K562 (cell line): ENCODE data around the gene LY6G6C. TPM values are rescaled to one million over a fixed set of nuclear protein-coding genes. Genes with fewer than 3 reads are reported as not detected.
A peak's percentile ranks its signal among the peaks of the same experiment; 100 is the strongest.

Experiments
- ATAC-seq: fragments of 200-7000 bp; cut with Tn5 transposase; 3 replicates; pipeline ENCODE4 v1.9.1; 2020; ENCODE audit warnings: moderate library complexity
- BruUV-seq: library from RNA; stranded (reverse); fragments of 400-500 nt; replicated peaks from 2 replicates; lab custom pipeline; 2021; lab: Mats Ljungman, UMichigan
- CTCF ChIA-PET: fragments of 300-600 bp; formaldehyde crosslinking; extraction: SDS; loops from one replicate; lab custom pipeline; 2021; ENCODE audit warnings: low intra/inter-chr PET ratio; lab: Yijun Ruan, JAX
- POLR2A ChIA-PET: fragments of 300-600, 350-650 bp; sonication (Branson Sonifier 250); formaldehyde crosslinking; extraction: SDS; loops from one replicate; lab custom pipeline; 2021; ENCODE audit warnings: antibody characterized with exemption, inconsistent platforms; lab: Yijun Ruan, JAX
- DNase-seq, 4 experiments: peaks; one replicate each; pipeline versions ENCODE4 v3.0.0 to v3.0.0-alpha.2; 2011 to 2018; ENCODE audit warnings: low spot score in 3 of 4, mixed read lengths in 3 of 4; ENCODE audit errors: extremely low read depth in 1 of 4
- FAIRE-seq: peaks from 2 replicates; lab custom pipeline; 2011; peaks lifted over from hg19 to GRCh38; lab: Jason Lieb, UNC
- H2AFZ ChIP-seq: 2 replicates; pipeline ENCODE4 v1.6.0; 2011; ENCODE audit warnings: low read depth, low read length, control low read depth, inconsistent platforms
- H3K27ac ChIP-seq: fragments of 200-600 bp; 3 replicates; pipeline ENCODE4 v1.8.0; 2011; ENCODE audit warnings: low read depth, mild to moderate bottlenecking, control low read depth, inconsistent platforms, low read length, moderate library complexity, mixed read lengths; ENCODE audit errors: extremely low read depth
- H3K27me3 ChIP-seq, 2 experiments: fragments of 300-600 bp in 1 of 2; 2 replicates in 1 of 2; 3 replicates in 1 of 2; pipeline versions ENCODE4 v1.6.0 to v1.8.0; 2011; ENCODE audit warnings: inconsistent platforms in 2 of 2, low read length in 2 of 2, mild to moderate bottlenecking in 1 of 2, mixed read lengths in 1 of 2, moderate library complexity in 1 of 2; ENCODE audit not compliant: control insufficient read depth in 2 of 2, insufficient read depth in 2 of 2
- H3K36me3 ChIP-seq: fragments of 300-600 bp; 3 replicates; pipeline ENCODE4 v1.8.0; 2011; ENCODE audit warnings: mild to moderate bottlenecking, low read length, inconsistent platforms; ENCODE audit not compliant: control insufficient read depth, insufficient read depth
- H3K4me1 ChIP-seq, 2 experiments: fragments of 200-600 bp in 1 of 2; replicated peaks in 1 of 2; 2 replicates in 1 of 2; 3 replicates in 1 of 2; pipeline versions ENCODE4 v1.5.1 to v1.8.0; 2011; ENCODE audit warnings: inconsistent platforms in 2 of 2, low read length in 2 of 2, mild to moderate bottlenecking in 1 of 2, mixed read lengths in 1 of 2, moderate library complexity in 1 of 2; ENCODE audit not compliant: control insufficient read depth in 2 of 2, insufficient read depth in 2 of 2
- H3K4me2 ChIP-seq: 2 replicates; pipeline ENCODE4 v1.6.1; 2011; ENCODE audit warnings: low read length, control low read depth, inconsistent platforms, mixed read lengths; ENCODE audit not compliant: insufficient read depth
- H3K4me3 ChIP-seq: fragments of 200-600 bp; sonication (generic), shearing (Covaris generic); 2 replicates; pipeline ENCODE4 v1.5.1; 2016; ENCODE audit warnings: control low read depth, inconsistent platforms
- H3K79me2 ChIP-seq: fragments of 200-600 bp; 3 replicates; pipeline ENCODE4 v1.8.0; 2011; ENCODE audit warnings: low read length, inconsistent platforms; ENCODE audit not compliant: control insufficient read depth, insufficient read depth
- H3K9ac ChIP-seq, 2 experiments: 2 replicates each; pipeline versions ENCODE4 v1.6.0 to v1.6.1; 2011; ENCODE audit warnings: low read depth in 2 of 2, low read length in 2 of 2, control low read depth in 1 of 2, inconsistent platforms in 1 of 2, mild to moderate bottlenecking in 1 of 2, mixed read lengths in 1 of 2; ENCODE audit not compliant: insufficient read depth in 1 of 2
- H3K9me1 ChIP-seq: one replicate; pipeline ENCODE4 v1.6.0; 2011; ENCODE audit warnings: inconsistent platforms, mild to moderate bottlenecking, low read length, moderate library complexity; ENCODE audit not compliant: control insufficient read depth, insufficient read depth
- H3K9me3 ChIP-seq: replicated peaks from 2 replicates; pipeline ENCODE4 v1.5.1; 2011; ENCODE audit warnings: low read depth, low read length, inconsistent platforms; ENCODE audit not compliant: control insufficient read depth, insufficient read depth
- H4K20me1 ChIP-seq: replicated peaks from 2 replicates; pipeline ENCODE4 v1.6.1; 2011; ENCODE audit warnings: low read length, inconsistent platforms, mixed read lengths; ENCODE audit not compliant: control insufficient read depth, insufficient read depth
- ATF3 ChIP-seq, 2 experiments: fragments of 450-650 bp in 1 of 2; sonication (generic) in 1 of 2; formaldehyde crosslinking in 1 of 2; IDR thresholded peaks in 1 of 2; conservative IDR thresholded peaks in 1 of 2; 2 replicates each; pipeline versions ENCODE4 v1.6.1 to v1.8.1; 2016 to 2023; ENCODE audit warnings: mild to moderate bottlenecking in 2 of 2, moderate library complexity in 2 of 2, inconsistent platforms in 1 of 2, missing genetic modification reagents in 1 of 2
- CCNT2 ChIP-seq: IDR thresholded peaks from 2 replicates; pipeline ENCODE4 v1.6.1; 2011; ENCODE audit warnings: borderline replicate concordance, low read depth, mild to moderate bottlenecking, moderate library complexity, mixed read lengths, low read length; ENCODE audit not compliant: insufficient read length; ENCODE audit errors: extremely low read depth
- CHD2 ChIP-seq: IDR thresholded peaks from 2 replicates; pipeline ENCODE4 v1.6.1; 2011; ENCODE audit warnings: low read depth, low read length
- FOXK1 ChIP-seq: sonication (generic); formaldehyde crosslinking; IDR thresholded peaks from 2 replicates; pipeline ENCODE4 v1.8.0; 2022; ENCODE audit warnings: missing genetic modification reagents, mild to moderate bottlenecking, borderline replicate concordance
- GABPB1 ChIP-seq: sonication (generic); formaldehyde crosslinking; IDR thresholded peaks from 2 replicates; pipeline ENCODE4 v1.8.0; 2022; ENCODE audit warnings: mild to moderate bottlenecking, missing genetic modification reagents
- HMGN3 ChIP-seq: IDR thresholded peaks from 2 replicates; pipeline ENCODE4 v1.6.1; 2011; ENCODE audit warnings: borderline replicate concordance, low read depth, mild to moderate bottlenecking, mixed read lengths, low read length; ENCODE audit not compliant: insufficient read length; ENCODE audit errors: extremely low read depth
- IRF2 ChIP-seq: sonication (generic); formaldehyde crosslinking; IDR thresholded peaks from 2 replicates; pipeline ENCODE4 v1.8.1; 2022; ENCODE audit warnings: mild to moderate bottlenecking, missing genetic modification reagents
- NFATC3 ChIP-seq: fragments of 450-650 bp; IDR thresholded peaks from 2 replicates; pipeline ENCODE4 v1.6.1; 2017; ENCODE audit warnings: mild to moderate bottlenecking
- NKRF ChIP-seq: fragments of 450-650 bp; IDR thresholded peaks from 2 replicates; pipeline ENCODE4 v1.6.1; 2016; ENCODE audit warnings: borderline replicate concordance
- OTX1 ChIP-seq: fragments of 450-650 bp; formaldehyde crosslinking; IDR thresholded peaks from 2 replicates; pipeline ENCODE4 v1.4.0; 2022; ENCODE audit warnings: mild to moderate bottlenecking
- POLR2A ChIP-seq: fragments of 450-650 bp; conservative IDR thresholded peaks from 2 replicates; pipeline ENCODE4 v1.6.1; 2016
- RBFOX2 ChIP-seq: fragments of 200-400 bp; formaldehyde crosslinking; IDR thresholded peaks from 2 replicates; pipeline ENCODE4 v1.6.1; 2017; ENCODE audit warnings: low read depth, mild to moderate bottlenecking, low read length, moderate library complexity
- STAG1 ChIP-seq: sonication (generic); formaldehyde crosslinking; IDR thresholded peaks from 2 replicates; pipeline ENCODE4 v1.5.0; 2020; ENCODE audit warnings: missing genetic modification reagents, borderline replicate concordance
- WGBS: fragments of 100-300 bp; shearing (Covaris generic); methylation state at CpG from one replicate; pipeline ENCODE4 v1.1.6; 2016; ENCODE audit warnings: low coverage, mixed read lengths; ENCODE audit not compliant: insufficient coverage; ENCODE audit errors: missing lambda C conversion rate; 5-methylcytosine and 5-hydroxymethylcytosine counted together
- in situ Hi-C: fragments of 300-500 bp; cut with MboI; formaldehyde crosslinking; loops from 4 replicates; pipeline ENCODE4 v1.15.0; 2018; ENCODE audit warnings: inconsistent platforms, mixed read lengths
- intact Hi-C: fragments of 100-400 bp; cut with micrococcal nuclease; formaldehyde crosslinking; loops from 2 replicates; pipeline ENCODE4 v1.14.2; 2022
- polyA plus RNA-seq, 8 experiments: library from polyadenylated mRNA; depleted of rRNA in 4 of 8; stranded (reverse) in 5 of 8; unstranded in 3 of 8; fragments of >200 nt; fragmentation: Nextera tagmentation in 2 of 8; fragmentation: Illumina TruSeq in 1 of 8; extraction: Ambion mirVana in 2 of 8; extraction: Trizol in 1 of 8; gene quantifications; 2 replicates each; pipeline versions ENCODE4 v1.2.1 to v1.2.3, GENCODE V29; 2011 to 2014; ENCODE audit warnings: inconsistent platforms in 1 of 8, missing spikeins in 1 of 8
- total RNA-seq, 7 experiments: library from RNA; depleted of rRNA in 6 of 7; stranded (reverse); fragments of >200 nt in 6 of 7; fragmentation: Illumina TruSeq in 2 of 7; extraction: Trizol in 2 of 7; gene quantifications; 2 replicates each; pipeline versions ENCODE4 v1.2.1 to v1.2.3, GENCODE V29; 2011 to 2021; ENCODE audit warnings: low replicate concordance in 1 of 7
- TF ChIP-seq, protein P1 (sequence below): sonication (generic); formaldehyde crosslinking; IDR thresholded peaks from 2 replicates; pipeline ENCODE4 v1.8.0; 2022; ENCODE audit warnings: mild to moderate bottlenecking, missing genetic modification reagents, borderline replicate concordance

The LY6G6C gene
- total and polyA plus RNA-seq, 9 of the 15 experiments (the other 6 are each of a cell fraction or from before 2014, with no cell fraction given): 0.06 to 0.20 TPM; not detected in 7

GRCh38 chr6:31687860-31688693, 33.5 kb downstream of the LY6G6C start:
- ATAC-seq (no peak), FAIRE-seq (no peak), DNase-seq (peak in 1 of 4 experiments; percentile 61)
- in situ Hi-C loops: loop anchor here (5.0 kb wide), 1 partner anchor 79 kb away; no protein-coding TSS in a partner anchor
- Histone ChIP-seq H3K4me3 (no peak overlapping the region), H3K27ac (no peak overlapping the region; the same call in 2 of the 3 replicates), H3K9me1 (no peaks in the 10 kb centered on the region), H4K20me1 (no peaks in the 10 kb centered on the region), H3K4me2 (no peak overlapping the region), H3K9ac (peak overlapping the region in 1 of 2 experiments; percentile 78; a peak in 2 of 4 replicates), H3K9me3 (no peaks in the 10 kb centered on the region), H3K36me3 (peaks cover 77% of the 10 kb centered on the region), H2AFZ (no peak overlapping the region), H3K27me3 (no peaks in the 10 kb centered on the region), H3K4me1 (peaks cover 63 to 69% of the 10 kb centered on the region in 2 experiments), H3K79me2 (no peaks in the 10 kb centered on the region; the same call in 2 of the 3 replicates)
- ChIA-PET CTCF (no interaction called here), POLR2A (interaction anchor here (0.5 to 7.1 kb wide), 13 partner anchors 8 to 139 kb away, joined by 3 to 158 read pairs (median 6); partner anchors contain the start of genes ABHD16A, CSNK2B, DDAH2 and GPANK1)
- BruUV-seq: no TSS peak
- 80% methylated on average over 14 of the region's 14 CpGs for WGBS
- intact Hi-C loops: no loop called here
- TF ChIP-seq ATF3 (IDR thresholded peaks at IDR 0.05) (peak; percentile 73), ATF3 (CRISPR knock-in tag; conservative IDR thresholded peaks at IDR 0.05) (no peak), NFATC3 (no peak), CCNT2 (no peak), HMGN3 (no peak), RBFOX2 (0 out of 2 replicates have a peak, but pooled peaks have one; percentile 36), CHD2 (no peak), GABPB1 (0 out of 2 replicates have a peak, but pooled peaks have one; percentile 9), FOXK1 (peak; percentile 40; the same call in 1 of the 2 replicates), POLR2A (0 out of 2 replicates have a peak, but pooled peaks have one; percentile 12), NKRF (no peak), IRF2 (CRISPR knock-in tag) (0 out of 2 replicates have a peak, but pooled peaks have one; percentile 22), STAG1 (CRISPR knock-in tag) (0 out of 2 replicates have a peak, but pooled peaks have one; percentile 6), OTX1 (CRISPR knock-in tag) (no peak)
- TF ChIP-seq, protein P1, sequence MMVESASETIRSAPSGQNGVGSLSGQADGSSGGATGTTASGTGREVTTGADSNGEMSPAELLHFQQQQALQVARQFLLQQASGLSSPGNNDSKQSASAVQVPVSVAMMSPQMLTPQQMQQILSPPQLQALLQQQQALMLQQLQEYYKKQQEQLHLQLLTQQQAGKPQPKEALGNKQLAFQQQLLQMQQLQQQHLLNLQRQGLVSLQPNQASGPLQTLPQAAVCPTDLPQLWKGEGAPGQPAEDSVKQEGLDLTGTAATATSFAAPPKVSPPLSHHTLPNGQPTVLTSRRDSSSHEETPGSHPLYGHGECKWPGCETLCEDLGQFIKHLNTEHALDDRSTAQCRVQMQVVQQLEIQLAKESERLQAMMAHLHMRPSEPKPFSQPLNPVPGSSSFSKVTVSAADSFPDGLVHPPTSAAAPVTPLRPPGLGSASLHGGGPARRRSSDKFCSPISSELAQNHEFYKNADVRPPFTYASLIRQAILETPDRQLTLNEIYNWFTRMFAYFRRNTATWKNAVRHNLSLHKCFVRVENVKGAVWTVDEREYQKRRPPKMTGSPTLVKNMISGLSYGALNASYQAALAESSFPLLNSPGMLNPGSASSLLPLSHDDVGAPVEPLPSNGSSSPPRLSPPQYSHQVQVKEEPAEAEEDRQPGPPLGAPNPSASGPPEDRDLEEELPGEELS (CRISPR knock-in tag): 0 out of 2 replicates have a peak, but pooled peaks have one; percentile 70
